Gastrocnemius medialis (tissue), 4 donors: ENCODE results near the gene ATP8B4. TPM values are rescaled to one million over a fixed set of nuclear protein-coding genes. Genes with fewer than 3 reads are reported as not detected.

Experiments
- ATAC-seq, 2 donors: fragments of 150-250 bp; one replicate each; pipeline ENCODE4 v1.9.1; 2016
- DNase-seq, 2 donors: peaks; one replicate each; pipeline ENCODE4 v3.0.0-alpha.2; 2019
- H3K27ac ChIP-seq, 4 donors: fragments of 200-600 bp; sonication (generic); 1 replicate in 1 of 4; 2 replicates in 3 of 4; pipeline ENCODE4 v1.5.1; 2016 to 2018; ENCODE audit warnings: mild to moderate bottlenecking in 2 of 4, moderate library complexity in 1 of 4
- H3K27me3 ChIP-seq, 3 donors: fragments of 200-600 bp; sonication (generic) in 2 of 3; 1 replicate in 1 of 3; 2 replicates in 2 of 3; pipeline versions ENCODE4 v1.5.1 to v1.6.0; 2016 to 2019; ENCODE audit warnings: mild to moderate bottlenecking in 1 of 3, moderate library complexity in 1 of 3
- H3K36me3 ChIP-seq, 2 donors: fragments of 200-600 bp; sonication (generic) in 1 of 2; one replicate each; pipeline ENCODE4 v1.5.1; 2017 to 2018
- H3K4me1 ChIP-seq, 2 donors: fragments of 200-600 bp; sonication (generic) in 1 of 2; one replicate each; pipeline ENCODE4 v1.5.1; 2016 to 2017; ENCODE audit warnings: mild to moderate bottlenecking in 2 of 2
- H3K4me3 ChIP-seq, 4 donors: fragments of 200-600 bp; sonication (generic) in 3 of 4; 1 replicate in 1 of 4; 2 replicates in 3 of 4; pipeline ENCODE4 v1.5.1; 2016 to 2019; ENCODE audit warnings: mild to moderate bottlenecking in 2 of 4
- H3K9me3 ChIP-seq, 3 donors: fragments of 200-600 bp; sonication (generic) in 2 of 3; 1 replicate in 1 of 3; 2 replicates in 2 of 3; pipeline ENCODE4 v1.5.1; 2016 to 2019
- CTCF ChIP-seq, 5 experiments: fragments of 450-650 bp in 3 of 5; fragments of 200-600 bp in 2 of 5; sonication (generic) in 2 of 5; IDR thresholded peaks in 4 of 5; conservative IDR thresholded peaks in 1 of 5; 1 replicate in 4 of 5; 2 replicates in 1 of 5; pipeline ENCODE4 v1.5.1; 2016 to 2019; ENCODE audit warnings: antibody characterized with exemption in 5 of 5, mild to moderate bottlenecking in 3 of 5, moderate library complexity in 3 of 5
- POLR2A ChIP-seq, 2 donors: fragments of 450-650 bp; IDR thresholded peaks; one replicate each; pipeline ENCODE4 v1.6.1; 2017; ENCODE audit warnings: antibody characterized with exemption in 2 of 2, mild to moderate bottlenecking in 2 of 2, moderate library complexity in 2 of 2
- in situ Hi-C, 4 donors: fragments of 200-750 bp; cut with MboI; loops; one replicate each; pipeline versions ENCODE4 v1.15.0 to v1.8.0; 2017; ENCODE audit warnings: low sequenced_read_pairs in 4 of 4
- intact Hi-C: fragments of 100-400 bp; cut with DNase I; formaldehyde crosslinking; loops from one replicate; pipeline ENCODE4 v1.15.1; 2023; ENCODE audit warnings: low total_unique reads
- total RNA-seq, 4 donors: library from RNA; depleted of rRNA; stranded (reverse); fragments of >200 nt; gene quantifications; one replicate each; pipeline versions ENCODE4 v1.1.0 to v1.2.3, GENCODE V29; 2016

Gene ATP8B4
- total RNA-seq, 4 donors from 2014 or later, result 1.7 to 3.4 (median 2.4) TPM

DNA sequence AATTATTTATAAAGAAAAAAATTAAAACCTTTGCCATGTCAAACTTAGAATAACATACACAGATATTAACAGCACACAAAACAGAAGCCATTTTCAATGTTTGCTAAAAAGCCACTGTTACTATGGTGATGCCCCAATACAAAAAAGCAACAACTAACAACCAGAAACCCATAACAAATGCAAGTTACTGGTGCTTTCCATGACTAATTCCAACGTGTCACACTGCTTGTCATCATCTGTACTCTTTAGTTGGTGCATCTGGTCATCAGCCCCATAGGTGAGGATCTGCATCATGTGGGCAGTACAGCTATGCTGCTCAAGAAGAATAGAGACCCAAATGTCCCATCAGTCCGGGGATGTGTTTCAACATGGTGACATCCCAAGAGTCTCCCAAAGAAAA is 52.8 kb downstream of the ATP8B4 start:
- in situ Hi-C loops, result no loop called here
- intact Hi-C loops, result no loop called here
- no peaks in the 10 kb centered on the region for H3K27me3 ChIP-seq
- no peaks in the 10 kb centered on the region for H3K36me3 ChIP-seq
- no peaks in the 10 kb centered on the region for H3K4me1 ChIP-seq
- DNase-seq (no peak), ATAC-seq (no peak)
- H3K4me3 ChIP-seq, result no peak overlapping the region
- no peaks in the 10 kb centered on the region for H3K9me3 ChIP-seq
- TF ChIP-seq CTCF (IDR thresholded peaks at IDR 0.05 in 4 of 5, conservative IDR thresholded peaks at IDR 0.05 in 1 of 5), result no peak
- TF ChIP-seq POLR2A (IDR thresholded peaks at IDR 0.05), result no peak
- H3K27ac ChIP-seq, result no peak overlapping the region

- Histone ChIP-seq H3K9me3 (no peaks in the 10 kb centered on the region), H3K4me1 (no peaks in the 10 kb centered on the region), H3K4me3 (no peak overlapping the region), H3K27ac (no peak overlapping the region), H3K27me3 (no peaks in the 10 kb centered on the region), H3K36me3 (no peaks in the 10 kb centered on the region)
- in situ Hi-C loops (no loop called here), intact Hi-C loops (no loop called here)
- no peak for ATAC-seq
- no peak for DNase-seq
- TF ChIP-seq POLR2A (IDR thresholded peaks at IDR 0.05) (no peak), CTCF (IDR thresholded peaks at IDR 0.05 in 4 of 5, conservative IDR thresholded peaks at IDR 0.05 in 1 of 5) (no peak)
Observed at GRCh38 chr15:50065279-50065678, 53.8 kb downstream of the ATP8B4 start.

DNA sequence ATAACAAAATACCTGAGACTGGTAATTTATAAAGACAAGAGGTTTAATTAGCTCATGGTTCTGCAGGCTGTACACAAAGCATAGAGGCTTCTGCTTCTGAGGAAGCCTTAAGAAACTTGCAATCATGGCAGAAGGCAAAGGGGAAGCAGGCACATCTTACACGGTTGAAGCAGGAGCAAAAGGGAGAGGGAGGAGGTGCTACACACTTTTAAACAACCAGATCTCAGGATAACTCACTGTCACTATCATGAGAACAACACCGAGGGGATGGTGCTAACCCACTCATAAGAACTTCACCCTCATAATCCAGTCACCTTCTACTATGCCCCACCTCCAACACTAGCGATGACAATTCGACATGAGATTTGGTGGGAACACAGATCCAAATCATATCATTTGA is 54.4 kb downstream of the ATP8B4 start:
- Histone ChIP-seq H3K36me3 (no peaks in the 10 kb centered on the region), H3K4me1 (no peaks in the 10 kb centered on the region), H3K27me3 (no peaks in the 10 kb centered on the region), H3K27ac (no peak overlapping the region), H3K9me3 (no peaks in the 10 kb centered on the region), H3K4me3 (no peak overlapping the region)
- in situ Hi-C loops, result no loop called here
- no peak for TF ChIP-seq POLR2A (IDR thresholded peaks at IDR 0.05)
- TF ChIP-seq CTCF (IDR thresholded peaks at IDR 0.05 in 4 of 5, conservative IDR thresholded peaks at IDR 0.05 in 1 of 5), result no peak
- ATAC-seq, result no peak
- DNase-seq, result no peak
- intact Hi-C loops, result no loop called here

DNA sequence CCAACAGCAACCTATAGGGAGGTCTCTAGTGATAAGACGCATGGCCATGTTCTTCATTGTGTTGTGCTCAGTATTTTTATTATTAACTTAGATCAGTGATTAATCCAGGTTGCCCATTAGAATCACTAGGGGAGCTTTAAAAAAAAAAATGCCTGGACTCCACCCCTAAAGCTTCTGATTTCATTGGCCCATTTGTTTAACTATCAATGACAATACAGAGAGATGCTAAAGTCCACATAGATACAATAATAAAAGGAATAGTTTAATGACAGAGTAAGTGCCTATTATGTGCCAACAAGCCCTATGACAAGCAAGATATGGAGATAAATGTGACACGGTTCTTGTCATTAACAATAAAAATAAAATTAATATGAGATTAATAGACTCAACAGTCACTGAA is 55.8 kb downstream of the ATP8B4 start:
- H3K27me3 ChIP-seq, result no peaks in the 10 kb centered on the region
- H3K36me3 ChIP-seq, result no peaks in the 10 kb centered on the region
- no peak overlapping the region for H3K4me3 ChIP-seq
- H3K9me3 ChIP-seq, result no peaks in the 10 kb centered on the region
- no peak overlapping the region for H3K27ac ChIP-seq
- intact Hi-C loops, result no loop called here
- in situ Hi-C loops, result no loop called here
- no peak for ATAC-seq
- no peaks in the 10 kb centered on the region for H3K4me1 ChIP-seq
- TF ChIP-seq CTCF (IDR thresholded peaks at IDR 0.05 in 4 of 5, conservative IDR thresholded peaks at IDR 0.05 in 1 of 5) (no peak), POLR2A (IDR thresholded peaks at IDR 0.05) (no peak)
- no peak for DNase-seq

- Histone ChIP-seq H3K4me3 (no peak overlapping the region), H3K9me3 (no peaks in the 10 kb centered on the region), H3K27me3 (no peaks in the 10 kb centered on the region), H3K36me3 (no peaks in the 10 kb centered on the region), H3K27ac (no peak overlapping the region), H3K4me1 (peaks cover 0 to 7% of the 10 kb centered on the region in 2 donors)
- ATAC-seq (no peak), DNase-seq (no peak)
- TF ChIP-seq POLR2A (IDR thresholded peaks at IDR 0.05), result no peak
- in situ Hi-C loops (no loop called here), intact Hi-C loops (no loop called here)
Observed at GRCh38 chr15:50061503-50061902, 57.5 kb downstream of the ATP8B4 start.
